DOHH2 (cell line): Measurements from ENCODE around the gene REPIN1.

Experiments
- CTCF ChIP-seq: fragments of 200-600 bp; sonication (generic); IDR thresholded peaks from one replicate; pipeline ENCODE4 v1.5.1; 2014; ENCODE audit warnings: antibody characterized with exemption, mild to moderate bottlenecking, low read depth, low read length; ENCODE audit not compliant: poor library complexity, severe bottlenecking
- EZH2phosphoT487 ChIP-seq: fragments of 200-600 bp; sonication (generic); IDR thresholded peaks from 2 replicates; pipeline ENCODE4 v1.6.1; 2017; ENCODE audit warnings: borderline replicate concordance, mild to moderate bottlenecking, antibody characterized with exemption, low read length, moderate library complexity, mixed read lengths

GRCh38 chr7:150357771-150358427 lies 10.7 kb upstream of the REPIN1 start:
- TF ChIP-seq CTCF (no peak), EZH2phosphoT487 (no peak)
